ENCODE results near the gene S100A5.
"Not testable (repeated sequence)": the region's sequence is repeated elsewhere in the genome, so short reads cannot be mapped to it uniquely, and the experiment has no call there.

The S100A5 gene

DNA sequence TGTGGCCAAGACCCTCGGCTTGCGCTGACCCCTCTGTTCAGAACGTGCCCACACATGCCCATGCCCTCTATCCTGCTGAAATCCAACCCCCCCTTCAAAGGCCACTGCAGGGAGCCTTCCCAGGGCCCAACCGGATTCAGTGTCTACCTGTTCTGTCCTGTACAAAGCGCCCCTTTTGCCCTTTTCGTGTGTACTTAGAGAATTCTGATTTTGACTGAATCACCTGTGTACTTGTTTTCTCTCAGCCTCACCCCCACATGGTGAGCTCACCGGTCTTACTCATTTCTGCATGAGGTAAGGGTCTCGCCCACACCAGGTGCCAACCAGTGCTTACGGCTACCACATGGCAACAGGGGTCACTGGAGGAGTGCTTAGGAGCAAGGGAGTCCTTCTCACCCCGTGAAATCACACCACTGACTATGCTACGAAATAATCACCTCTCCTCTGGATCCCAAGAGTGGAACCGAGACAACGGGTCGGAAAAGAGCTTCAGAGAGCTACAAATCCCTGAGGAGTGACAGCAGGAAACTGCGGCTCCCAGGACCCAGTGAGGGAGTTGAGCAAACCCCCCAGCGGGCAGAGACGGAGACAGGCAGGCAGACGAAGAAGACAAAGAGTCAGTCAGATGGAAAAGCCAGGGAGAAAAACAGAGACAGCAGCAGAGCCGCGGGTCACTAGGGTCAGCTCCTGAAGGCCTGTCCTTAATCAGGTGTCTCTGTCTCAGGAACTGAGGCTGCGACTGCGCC lies 27.1 kb upstream of the S100A5 start:
- in situ Hi-C loops (cut with MboI; ENCODE audit: low sequenced_read_pairs): no loop called here

DNA sequence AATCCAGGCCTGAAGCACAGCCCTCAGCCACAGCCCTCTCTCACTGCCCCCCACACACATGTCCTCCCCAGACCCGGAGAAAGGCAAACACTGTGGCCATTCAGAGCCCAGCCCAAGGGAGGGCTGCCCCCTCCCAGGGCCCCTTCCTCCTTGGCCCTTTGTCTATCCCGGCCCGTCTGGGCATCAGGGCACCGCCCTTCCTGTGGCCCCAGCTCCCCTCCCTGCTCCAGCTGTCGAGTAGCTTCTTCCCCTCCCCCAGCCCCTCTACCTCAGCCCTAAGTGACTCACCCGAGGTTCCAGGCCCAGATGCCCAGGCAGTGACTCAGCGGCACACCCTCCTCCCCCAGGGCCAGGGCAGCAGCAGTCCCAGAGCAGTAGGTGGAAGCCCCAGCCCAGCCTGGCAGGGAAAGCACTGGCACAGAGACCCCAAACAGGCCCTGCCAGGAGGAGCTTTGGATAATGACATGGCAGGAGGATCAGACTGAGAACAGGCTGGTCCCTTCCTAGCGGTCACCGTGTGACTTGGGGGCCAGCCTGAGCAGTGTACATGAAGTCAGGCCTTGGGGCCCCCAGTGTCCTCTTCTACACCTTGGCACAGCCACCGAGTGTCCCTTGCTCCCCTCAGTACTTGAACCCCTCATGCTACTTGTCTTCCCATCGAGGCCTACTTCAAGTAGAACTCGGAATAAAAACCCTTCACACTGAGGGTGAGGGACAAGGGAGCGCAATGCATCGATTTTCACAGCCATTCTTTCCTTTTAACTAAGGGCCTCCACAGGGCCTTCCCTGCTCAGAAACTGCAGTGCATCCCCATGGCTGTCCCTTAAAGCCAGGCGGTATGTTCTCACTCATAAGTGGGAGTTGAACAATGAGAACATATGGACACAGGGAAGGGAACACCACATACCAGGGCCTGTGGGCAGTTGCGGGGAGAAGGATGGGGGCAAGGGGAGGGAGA lies 26.0 kb upstream of the S100A5 start:
- in situ Hi-C loops (cut with MboI; ENCODE audit: low sequenced_read_pairs): no loop called here

DNA sequence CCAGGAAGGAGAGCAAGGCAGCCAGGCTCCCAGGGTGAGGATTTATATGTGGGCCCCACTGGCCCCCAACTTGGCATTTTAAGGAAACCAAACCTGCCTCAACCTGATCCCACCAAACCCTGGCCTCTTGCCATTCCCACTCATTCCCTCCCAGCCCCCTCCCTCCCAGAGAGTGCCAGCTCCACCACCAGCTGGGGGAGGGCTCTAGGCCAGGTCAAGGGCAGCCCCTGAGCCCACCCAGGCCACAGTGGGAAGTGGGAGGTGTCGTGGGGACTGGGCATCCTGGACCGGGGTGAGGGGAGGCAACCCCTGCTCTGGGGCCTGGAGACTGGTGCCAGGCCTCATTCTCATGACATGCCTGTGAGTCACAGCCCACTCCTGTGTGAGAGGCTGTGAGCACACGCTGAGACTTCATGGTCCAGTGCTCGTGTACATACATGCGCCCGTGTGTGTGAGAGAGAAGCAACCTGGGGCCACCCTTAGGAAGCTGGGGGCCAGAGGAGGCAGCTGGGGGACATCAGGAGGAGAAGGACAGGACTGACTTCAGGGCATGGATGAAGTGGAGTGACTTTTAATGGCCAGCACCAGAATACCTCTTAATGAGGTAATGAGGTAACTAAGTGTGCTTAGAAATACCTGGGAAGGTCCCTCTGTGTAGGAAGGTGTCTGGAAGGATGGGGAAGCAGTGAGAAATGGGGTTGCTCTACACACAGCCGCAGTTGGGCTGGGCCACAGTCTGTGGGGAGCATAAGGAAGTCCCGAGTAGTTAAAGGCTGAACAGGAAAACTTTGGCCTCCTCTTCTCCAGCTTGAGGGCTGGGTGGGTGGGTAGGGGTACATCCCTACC lies 25.0 kb upstream of the S100A5 start, which contains the start of gene S100A2:
TSS of gene S100A2 (minus strand) at position 316 of the 846 bp plus-strand sequence. CDS start 1,967 bp downstream, outside the sequence.
- in situ Hi-C loops (cut with MboI; ENCODE audit: low sequenced_read_pairs): no loop called here

DNA sequence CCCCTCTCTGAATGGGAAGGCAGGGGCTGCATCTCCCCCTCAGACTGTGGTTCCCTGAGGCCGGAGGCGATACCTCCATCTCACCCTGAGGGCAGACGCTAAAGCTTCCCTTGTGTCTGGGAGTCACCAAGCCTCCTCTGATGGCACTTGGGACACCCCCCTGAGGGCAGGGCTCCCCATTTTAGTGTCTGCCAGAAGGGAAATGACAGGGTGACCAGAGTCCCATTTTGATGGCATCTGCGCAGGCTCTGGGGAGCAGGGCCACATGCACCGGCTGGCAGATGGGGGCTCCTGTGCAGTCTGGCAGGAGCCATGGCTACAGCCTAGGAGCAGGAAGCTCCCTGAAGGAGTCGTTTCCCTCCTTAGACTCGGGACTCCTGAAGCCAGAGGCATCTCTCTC lies 23.3 kb upstream of the S100A5 start:
- in situ Hi-C loops (cut with MboI; ENCODE audit: low sequenced_read_pairs): no loop called here

DNA sequence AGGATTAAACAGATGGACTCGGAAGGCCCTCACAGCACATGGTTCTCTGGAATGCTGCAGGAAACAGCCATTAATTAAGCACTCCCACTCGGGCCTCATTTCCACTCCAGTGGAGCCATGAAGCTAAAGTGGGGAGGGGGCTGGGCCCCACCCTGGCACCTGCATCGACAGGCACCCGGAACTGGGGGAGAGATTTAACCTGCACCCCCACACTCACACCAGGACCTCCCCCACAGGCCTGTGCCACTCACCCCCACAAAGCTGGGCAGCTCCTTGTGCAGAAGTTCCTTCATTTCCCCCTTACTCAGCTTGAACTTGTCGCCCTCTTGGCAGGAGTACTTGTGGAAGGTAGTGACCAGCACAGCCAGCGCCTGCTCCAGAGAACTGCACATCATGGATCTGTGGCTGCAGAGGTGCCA lies 22.8 kb upstream of the S100A5 start:
- in situ Hi-C loops (cut with MboI; ENCODE audit: low sequenced_read_pairs): no loop called here

DNA sequence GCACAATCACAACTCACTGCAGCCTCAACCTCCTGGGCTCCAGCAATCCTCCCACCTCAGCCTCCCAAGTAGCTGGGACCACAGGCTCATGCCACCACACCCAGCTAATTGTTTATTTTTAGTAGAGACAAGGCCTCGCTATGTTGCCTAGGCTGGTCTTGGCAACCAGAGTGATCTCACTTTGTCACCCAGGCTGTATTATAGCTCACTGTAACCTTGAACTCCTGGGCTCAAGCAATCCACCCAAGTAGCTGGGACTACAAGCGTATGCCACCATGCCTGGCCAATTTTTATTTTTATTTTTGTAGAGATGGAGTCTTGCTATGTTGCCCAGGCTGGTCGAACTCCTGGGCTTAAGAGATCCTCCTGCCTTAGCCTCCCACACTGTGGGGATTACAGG lies 21.3 kb upstream of the S100A5 start:
- in situ Hi-C loops (cut with MboI; ENCODE audit: low sequenced_read_pairs): not testable (repeated sequence)

DNA sequence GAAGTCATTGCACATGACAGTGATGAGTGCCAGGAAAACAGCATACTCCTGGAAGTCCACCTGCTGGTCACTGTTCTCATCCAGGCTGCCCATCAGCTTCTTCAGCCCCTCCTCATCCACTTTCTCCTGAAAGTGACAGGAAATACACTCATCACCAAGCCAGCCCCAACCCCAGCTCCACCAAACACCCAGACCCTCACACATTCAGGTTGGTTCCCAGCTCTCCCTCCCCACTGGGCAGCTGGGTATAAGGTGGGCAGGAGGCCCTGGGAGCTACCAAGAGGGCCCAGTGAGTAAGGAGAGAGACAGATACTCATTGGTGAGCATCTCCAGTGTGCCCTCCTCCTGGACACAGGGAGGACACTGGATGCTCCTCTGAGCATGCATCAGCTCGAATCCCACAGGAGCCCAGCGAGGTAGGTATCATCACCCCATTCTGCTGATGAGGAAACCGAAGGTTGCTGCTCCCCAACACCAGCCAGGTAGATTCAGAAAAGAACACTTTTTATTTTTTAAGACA lies 20.8 kb upstream of the S100A5 start:
- in situ Hi-C loops (cut with MboI; ENCODE audit: low sequenced_read_pairs): no loop called here

DNA sequence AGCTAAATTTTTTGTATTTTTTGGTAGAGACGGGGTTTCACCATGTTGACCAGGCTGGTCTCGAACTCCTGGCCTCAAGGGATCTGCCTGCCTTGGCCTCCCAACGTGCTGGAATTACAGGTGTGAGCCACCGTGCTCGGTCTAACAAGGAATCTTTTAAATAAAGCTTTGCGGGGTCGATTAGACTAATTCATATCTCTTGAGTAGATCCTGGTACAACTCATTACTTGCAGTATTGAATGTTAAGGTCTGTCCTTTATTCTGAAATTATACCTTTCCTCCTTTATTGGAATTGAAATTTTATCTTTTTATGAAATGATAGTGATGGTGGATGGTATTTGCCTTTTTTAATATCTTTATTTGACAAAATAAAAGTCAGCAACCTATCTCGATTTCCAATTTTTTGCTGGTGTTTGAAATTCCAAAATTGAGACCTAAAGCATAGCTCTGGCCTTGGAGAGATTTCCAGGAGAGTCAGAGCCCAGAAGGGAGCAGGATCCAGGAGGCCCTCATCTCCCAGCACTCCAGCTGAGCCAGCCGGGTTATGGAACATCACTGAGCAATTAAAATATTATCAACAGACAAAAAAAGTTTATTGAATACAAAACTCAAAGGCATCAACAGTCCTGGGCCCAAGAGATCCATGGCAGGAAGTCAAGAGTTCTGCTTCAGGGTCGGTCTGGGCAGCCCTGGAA lies 20.2 kb upstream of the S100A5 start:
- in situ Hi-C loops (cut with MboI; ENCODE audit: low sequenced_read_pairs): no loop called here

DNA sequence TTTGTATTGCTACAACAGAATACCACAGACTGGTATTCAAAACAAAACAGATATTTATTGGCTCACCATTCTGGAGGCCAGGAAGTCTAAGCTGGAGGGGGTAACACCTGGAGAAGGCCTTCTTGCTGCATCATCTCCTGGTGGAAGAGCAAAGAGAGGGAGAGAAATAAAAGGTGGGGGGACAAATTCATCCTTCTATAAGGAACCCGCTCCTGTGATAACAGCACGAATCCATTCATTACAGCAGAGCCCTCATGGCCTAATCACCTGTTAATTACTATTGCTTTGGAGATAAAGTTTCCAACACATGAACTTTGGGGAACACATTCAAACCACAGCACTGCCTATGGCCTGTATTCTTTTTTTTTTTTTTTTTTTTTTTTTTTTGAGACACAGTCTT lies 19.5 kb upstream of the S100A5 start:
- in situ Hi-C loops (cut with MboI; ENCODE audit: low sequenced_read_pairs): no loop called here

DNA sequence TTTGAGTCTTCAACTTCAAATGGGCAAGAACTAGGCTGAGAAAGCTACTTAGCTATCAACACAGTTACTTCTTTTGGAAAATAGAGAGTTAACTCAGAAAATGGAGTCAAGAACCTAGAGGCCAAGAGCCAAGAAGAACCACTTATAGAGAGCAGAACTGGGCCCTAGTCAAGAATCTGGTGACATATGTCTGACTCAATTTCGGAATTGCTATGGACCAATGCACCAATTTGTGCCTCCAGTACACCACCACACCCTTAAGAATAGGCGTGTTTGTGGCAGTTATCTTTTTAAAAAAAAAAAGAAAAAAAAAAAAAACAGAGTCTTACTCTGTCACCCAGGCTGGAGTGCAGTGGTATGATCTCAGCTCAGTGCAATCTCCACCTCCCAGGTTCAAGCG lies 17.1 kb upstream of the S100A5 start:
- in situ Hi-C loops (cut with MboI; ENCODE audit: low sequenced_read_pairs): no loop called here

DNA sequence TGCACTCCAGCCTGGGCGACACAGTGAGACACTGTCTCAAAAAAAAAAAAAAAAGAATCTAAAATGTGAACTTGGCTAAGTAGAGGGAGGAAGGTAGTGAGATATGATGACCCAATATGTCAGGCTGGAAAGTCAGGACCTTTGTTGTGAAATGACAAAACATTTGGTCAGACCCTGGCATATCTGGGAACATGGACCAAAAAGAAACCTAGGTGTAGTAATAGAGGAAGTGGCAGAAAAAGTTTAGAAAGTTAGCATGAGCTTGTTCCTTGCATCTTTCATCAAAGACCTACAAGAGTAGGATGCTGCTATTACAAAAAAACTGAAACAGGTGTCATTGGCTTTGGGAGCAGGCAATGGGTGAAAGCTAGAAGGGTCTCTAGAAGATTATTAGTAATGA lies 15.6 kb upstream of the S100A5 start:
- in situ Hi-C loops (cut with MboI; ENCODE audit: low sequenced_read_pairs): no loop called here

DNA sequence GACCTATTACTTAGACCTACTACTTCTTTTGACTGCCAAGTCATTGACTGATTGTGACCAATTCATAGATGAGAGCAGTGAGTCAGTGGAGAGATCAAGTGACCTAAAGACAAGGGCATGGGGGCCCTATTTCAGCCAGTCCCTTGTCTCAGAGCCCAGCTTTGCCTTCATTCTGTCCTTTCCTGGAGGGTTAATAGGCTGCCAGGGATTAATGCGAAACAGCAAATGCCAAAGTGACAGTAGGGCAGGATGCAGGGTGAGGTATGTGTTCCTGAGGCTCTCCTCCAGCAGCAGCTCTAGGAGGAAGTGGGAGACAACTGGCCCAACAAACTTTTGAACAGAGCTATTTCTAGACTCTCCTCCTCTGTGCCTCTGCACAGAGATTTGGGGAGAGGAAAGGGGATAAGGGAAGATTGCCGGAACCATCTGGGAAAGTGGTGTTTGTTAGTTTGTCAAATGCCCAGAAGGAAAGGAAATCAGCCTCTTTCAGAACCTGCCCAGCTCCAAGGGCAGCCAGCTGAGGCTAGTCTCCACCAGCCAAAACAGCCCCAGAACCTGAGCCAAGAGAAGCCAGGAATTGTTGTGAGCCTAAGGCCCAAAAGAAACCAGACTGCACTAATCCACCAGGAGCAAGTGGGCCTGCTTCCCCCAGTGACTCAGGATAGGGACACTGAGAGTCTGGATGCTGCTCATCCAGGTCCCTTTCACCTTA lies 13.3 kb upstream of the S100A5 start:
- in situ Hi-C loops (cut with MboI; ENCODE audit: low sequenced_read_pairs): no loop called here

DNA sequence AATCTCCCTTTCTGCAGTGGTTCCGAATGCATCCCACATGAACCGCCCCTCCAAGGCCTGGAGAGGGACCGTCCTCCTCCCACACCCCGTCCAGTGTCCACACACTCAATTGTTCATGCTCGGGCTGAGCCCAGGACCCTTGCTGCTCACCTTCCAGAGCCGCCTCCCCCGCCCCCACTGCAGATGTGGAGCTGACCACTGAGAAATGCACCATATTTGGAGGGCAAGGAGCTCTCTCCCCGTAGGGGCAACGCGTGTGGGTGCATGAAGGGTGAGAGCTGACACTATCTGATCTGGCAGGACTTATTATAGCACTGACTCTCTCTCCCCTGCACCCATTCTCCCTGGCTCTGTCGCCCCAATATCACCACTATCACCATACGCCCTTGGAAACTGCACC lies 12.4 kb upstream of the S100A5 start:
- in situ Hi-C loops (cut with MboI; ENCODE audit: low sequenced_read_pairs): no loop called here

DNA sequence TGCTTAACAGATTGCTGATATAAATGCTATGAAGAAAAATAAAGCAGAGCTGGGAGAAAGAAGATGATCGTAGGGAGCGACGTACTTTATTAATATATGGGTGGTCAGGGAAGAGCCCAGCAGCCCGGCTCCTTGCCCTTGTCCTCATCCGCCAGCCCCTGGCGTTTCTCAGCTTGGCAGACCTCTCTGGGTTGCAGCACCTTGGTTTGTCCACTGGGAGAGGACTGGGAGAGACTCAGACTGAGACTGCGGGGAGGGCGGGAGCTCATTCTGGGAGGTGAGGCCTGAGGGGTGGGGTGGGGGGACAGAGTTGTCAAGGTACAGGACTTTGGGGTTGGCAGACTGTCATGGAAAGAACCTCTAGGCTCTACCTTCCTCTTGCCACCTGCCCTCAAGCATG lies 11.6 kb upstream of the S100A5 start:
- in situ Hi-C loops (cut with MboI; ENCODE audit: low sequenced_read_pairs): no loop called here

DNA sequence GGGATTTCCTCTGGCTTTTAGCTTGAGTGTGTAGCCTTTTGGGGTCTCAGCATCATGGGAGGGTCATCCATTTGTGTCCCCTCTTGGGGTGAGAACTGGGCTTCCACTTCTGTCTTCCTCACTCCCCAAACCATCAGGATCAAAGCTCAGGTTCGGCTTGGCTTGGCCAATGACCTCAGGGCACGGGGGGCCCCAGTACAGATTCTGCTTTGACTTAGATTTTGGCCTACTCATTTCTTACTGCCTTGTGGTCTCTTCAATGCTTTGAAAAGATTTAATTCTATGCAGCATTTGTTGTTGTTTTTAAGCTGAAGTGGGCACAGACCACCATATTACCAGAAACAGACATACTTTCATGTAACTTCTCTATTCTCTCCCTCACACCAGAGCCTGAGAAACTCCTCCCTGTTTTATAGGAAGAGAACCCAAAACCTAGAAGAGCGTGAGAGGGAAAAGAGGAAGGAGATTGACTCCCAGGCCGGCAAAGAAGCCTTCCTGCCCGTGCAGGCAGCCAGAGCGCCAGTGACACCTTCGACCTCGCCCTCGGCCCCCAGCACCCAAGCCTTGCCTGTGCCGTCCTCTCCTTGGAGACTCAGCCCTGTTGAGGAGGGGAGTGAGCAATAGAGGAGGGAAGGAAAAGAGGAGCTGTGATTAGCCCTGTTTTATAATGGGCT lies 10.2 kb upstream of the S100A5 start:
- in situ Hi-C loops (cut with MboI; ENCODE audit: low sequenced_read_pairs): no loop called here

DNA sequence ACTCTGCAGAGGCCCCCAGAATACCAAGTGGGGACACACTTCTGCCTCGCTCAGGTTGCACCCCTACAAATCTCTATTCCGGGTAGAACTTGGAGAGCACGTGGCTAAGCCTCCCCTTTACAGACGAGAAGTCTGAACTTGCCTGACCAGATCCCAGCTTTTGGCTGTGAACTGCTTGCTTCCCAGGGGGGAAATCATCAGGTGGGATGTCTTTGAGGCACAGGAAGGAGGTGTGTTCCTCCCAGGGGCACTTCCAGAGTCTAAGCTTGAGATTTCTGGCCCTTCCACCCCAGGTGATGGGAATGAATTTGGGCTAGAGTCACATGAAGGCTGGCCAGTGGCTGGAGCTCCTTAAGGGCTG lies 9.6 kb upstream of the S100A5 start:
- in situ Hi-C loops (cut with MboI; ENCODE audit: low sequenced_read_pairs): no loop called here

DNA sequence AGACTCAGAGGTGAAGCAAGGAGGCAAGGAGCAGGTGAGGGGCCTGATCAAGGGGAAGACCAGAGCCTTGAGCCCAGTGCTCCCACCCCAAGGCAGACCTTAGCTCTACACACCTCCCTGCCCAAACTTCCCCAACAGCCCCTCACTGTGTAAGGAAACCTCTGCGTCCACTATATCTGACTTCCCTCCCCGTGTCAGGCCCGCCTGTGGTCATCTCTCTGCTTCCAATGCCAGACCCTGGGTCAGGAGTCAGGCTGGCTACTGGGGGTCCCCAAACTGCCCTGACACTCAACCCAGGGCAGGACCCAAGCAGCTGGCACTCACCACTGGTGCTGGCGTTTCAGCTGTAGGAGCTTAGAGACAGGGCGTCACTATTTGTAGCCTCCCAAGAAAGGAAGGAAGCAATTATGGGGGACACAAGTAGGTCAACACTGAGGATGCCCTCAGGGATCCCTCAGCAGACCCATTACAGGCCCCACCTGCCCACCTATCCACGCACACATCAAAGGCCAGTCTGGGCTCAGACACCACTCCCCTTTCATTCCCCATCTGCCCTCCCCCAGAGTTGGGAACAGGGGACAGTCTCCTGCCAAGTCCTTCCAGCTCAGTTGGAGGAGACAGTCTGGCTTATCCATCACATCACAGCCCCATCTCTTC lies 9.1 kb upstream of the S100A5 start:
- in situ Hi-C loops (cut with MboI; ENCODE audit: low sequenced_read_pairs): loop anchor here (25.0 kb wide), 1 partner anchor 437 kb away; the partner anchor contains the start of genes JTB, RAB13 and RPS27

Measured in HL-60/S4 treated with phorbol 12-myristate 13-acetate at 8.2 ng/mL for 4 days and 3 days (cell line).